IPS-18c (cell line): ENCODE measurements around the gene DUOXA2.
A peak's percentile ranks its signal among the peaks of the same experiment; 100 is the strongest.
"Not testable (repeated sequence)": the region's sequence is repeated elsewhere in the genome, so short reads cannot be mapped to it uniquely, and the experiment has no call there.

ENCODE experiments used
- H3K4me3 ChIP-seq: 2 replicates; pipeline ENCODE4 v1.7.0; 2013; ENCODE audit warnings: low read depth, mild to moderate bottlenecking, low read length, moderate library complexity; ENCODE audit not compliant: insufficient read depth
- H3K9me3 ChIP-seq: one replicate; pipeline ENCODE4 v1.6.1; 2013; ENCODE audit warnings: mild to moderate bottlenecking, low read length, moderate library complexity; ENCODE audit not compliant: control insufficient read depth, insufficient read depth

DUOXA2 gene

GRCh38 chr15:45126535-45127158 is 12.5 kb downstream of the DUOXA2 start:
- no peak overlapping the region for H3K4me3 ChIP-seq

DNA sequence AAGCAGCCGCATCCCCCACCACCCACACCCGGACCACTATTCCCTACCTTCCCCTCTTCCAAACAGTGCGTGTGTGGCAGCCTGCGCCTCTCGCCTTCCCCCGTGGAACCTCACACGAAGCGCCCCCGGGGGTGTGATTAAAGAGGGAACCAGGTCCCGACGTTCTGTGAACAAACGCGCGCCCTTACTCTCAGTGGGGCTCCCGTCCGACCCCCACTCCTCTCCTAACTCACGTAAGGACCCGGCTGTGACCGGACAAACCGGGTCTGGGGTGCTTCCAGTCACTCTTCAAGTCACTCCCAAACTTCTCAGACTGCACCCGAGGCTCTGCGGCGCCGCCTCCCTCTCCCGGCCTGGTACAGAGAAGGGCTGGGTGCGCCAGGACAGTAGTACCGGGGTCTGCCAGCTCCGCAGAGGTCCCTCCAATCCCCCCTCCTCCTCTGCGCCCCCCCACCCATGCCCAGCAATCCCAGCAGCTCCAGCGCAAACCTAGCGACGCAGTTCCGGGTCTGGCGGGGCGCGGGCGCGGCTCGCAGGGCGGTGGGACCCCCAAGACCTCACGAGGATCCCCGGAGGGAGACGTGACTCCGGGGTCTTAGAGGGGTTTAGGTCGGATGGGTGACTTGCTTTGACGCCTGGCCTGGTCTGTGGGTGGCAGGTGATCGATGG is 15.0 kb downstream of the DUOXA2 start:
- Histone ChIP-seq H3K4me3 (peak overlapping the region; percentile 49), H3K9me3 (no peaks in the 10 kb centered on the region)

More at GRCh38 chr15:45126535-45127158, 12.5 kb downstream of the DUOXA2 start:
- no peaks in the 10 kb centered on the region for H3K9me3 ChIP-seq

DNA sequence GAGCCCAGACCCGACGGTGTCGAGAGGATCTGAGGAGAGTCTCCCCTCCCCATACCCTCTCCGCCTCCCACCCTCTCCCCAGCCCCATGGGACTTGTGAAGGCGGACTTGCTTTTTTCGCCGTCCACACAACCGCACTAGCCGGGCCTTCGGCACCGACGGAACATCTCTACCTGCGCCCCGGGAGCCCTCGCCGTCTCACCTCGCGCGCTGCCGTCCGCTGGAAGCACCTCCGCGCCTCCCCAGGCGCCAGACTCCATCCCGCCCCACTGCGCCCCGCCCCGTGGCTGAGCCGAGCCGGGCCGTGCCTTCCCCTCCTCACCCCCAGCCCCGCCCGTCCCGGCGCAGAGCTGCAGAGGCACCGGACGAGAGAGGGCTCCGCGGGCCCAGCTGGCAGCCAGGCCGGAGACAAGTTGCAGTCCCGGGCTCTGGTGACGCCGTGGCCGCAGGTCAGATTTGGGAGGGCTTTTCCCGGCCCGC is 15.6 kb downstream of the DUOXA2 start, which contains the start of the genes DUOX1 and DUOXA1:
TSS of gene DUOX1 (plus strand) at position 344 of the 479 bp plus-strand sequence. CDS start 1,973 bp downstream, outside the sequence.
TSS of gene DUOXA1 (minus strand) at position 229 of the 479 bp plus-strand sequence. CDS start 6,865 bp downstream, outside the sequence.
- Histone ChIP-seq H3K9me3 (no peaks in the 10 kb centered on the region), H3K4me3 (peak within 1 kb of the TSS; percentile 49)

DNA sequence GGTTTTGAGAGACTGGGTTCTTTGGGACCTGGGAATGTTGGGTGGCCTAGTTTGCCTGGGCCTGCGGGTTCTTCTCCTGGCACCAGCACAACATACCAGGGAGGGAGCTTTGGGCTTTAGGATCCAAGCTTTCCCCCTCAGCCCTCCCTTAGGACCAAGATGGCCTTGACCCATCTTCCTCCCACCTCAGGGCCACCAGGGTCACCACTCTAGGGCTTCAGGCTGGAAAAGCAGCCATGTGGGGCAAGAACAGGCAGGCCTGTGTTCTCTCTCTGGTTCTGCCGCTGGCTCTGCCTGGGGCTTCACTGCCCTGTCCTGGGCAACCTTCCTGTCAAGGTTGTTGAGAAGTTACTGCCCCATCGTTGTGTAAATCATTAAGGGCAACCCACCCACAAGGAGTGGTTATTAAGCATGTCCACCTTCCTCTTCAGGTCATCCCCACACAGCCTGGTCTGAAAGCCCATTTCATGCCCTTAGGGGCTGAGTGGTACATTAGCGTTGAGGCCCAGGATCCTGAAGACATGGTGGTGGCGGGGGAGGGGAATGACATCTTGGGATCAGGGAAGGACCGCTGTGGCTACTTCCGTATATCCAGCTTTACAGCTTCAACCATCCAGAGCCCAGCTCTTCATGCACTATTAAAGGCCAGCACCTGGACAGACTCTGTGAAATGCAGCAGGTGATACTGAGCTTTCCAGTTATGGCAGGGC is 16.3 kb downstream of the DUOXA2 start:
- H3K9me3 ChIP-seq = no peaks in the 10 kb centered on the region

DNA sequence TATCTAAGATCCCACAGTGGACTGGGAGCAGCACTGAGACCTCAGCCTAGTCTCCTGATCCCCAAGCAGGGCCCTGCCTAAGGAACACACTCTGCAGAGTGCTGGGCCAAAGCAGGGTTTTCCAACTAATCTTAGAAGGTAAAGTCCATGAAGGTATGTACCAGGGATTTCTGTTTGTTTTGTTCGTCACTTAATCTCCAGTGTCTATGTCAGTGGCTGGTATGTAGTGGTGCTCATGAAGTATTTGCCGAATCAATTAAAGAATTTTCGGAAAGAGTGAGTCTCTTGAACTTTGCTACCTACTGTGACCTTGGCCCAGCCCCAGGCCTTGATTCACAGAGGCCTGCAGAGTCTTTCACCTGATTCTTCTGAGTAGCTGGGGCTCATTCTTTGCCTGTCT is 17.4 kb downstream of the DUOXA2 start:
- Histone ChIP-seq H3K9me3 (no peaks in the 10 kb centered on the region), H3K4me3 (no peak overlapping the region)

More for the DNA sequence above, 16.3 kb downstream of the DUOXA2 start:
- H3K4me3 ChIP-seq = peak overlapping the region; percentile 49

- no peak overlapping the region for H3K4me3 ChIP-seq
- no peaks in the 10 kb centered on the region for H3K9me3 ChIP-seq
These were observed 18.9 kb downstream of the DUOXA2 start for GRCh38 chr15:45132844-45133560.

- H3K4me3 ChIP-seq = no peak overlapping the region
- H3K9me3 ChIP-seq = no peaks in the 10 kb centered on the region
These were observed 19.4 kb downstream of the DUOXA2 start for GRCh38 chr15:45133561-45133920.

DNA sequence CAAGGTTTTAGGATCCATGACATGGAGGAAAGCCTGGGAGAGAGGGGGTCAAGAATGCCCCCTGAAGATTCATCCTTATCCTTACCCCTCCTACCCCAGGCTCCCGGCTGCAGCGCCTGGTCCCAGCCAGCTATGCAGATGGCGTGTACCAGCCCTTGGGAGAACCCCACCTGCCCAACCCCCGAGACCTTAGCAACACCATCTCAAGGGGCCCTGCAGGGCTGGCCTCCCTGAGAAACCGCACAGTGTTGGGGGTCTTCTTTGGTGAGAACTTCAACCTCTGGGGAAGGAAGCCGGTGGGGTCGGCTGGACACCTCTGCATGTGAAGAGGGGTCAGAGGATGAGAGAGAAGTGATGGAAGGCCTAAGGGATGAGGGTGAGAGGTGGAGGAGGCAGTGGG is 19.9 kb downstream of the DUOXA2 start:
- no peaks in the 10 kb centered on the region for H3K9me3 ChIP-seq
- H3K4me3 ChIP-seq = no peak overlapping the region

DNA sequence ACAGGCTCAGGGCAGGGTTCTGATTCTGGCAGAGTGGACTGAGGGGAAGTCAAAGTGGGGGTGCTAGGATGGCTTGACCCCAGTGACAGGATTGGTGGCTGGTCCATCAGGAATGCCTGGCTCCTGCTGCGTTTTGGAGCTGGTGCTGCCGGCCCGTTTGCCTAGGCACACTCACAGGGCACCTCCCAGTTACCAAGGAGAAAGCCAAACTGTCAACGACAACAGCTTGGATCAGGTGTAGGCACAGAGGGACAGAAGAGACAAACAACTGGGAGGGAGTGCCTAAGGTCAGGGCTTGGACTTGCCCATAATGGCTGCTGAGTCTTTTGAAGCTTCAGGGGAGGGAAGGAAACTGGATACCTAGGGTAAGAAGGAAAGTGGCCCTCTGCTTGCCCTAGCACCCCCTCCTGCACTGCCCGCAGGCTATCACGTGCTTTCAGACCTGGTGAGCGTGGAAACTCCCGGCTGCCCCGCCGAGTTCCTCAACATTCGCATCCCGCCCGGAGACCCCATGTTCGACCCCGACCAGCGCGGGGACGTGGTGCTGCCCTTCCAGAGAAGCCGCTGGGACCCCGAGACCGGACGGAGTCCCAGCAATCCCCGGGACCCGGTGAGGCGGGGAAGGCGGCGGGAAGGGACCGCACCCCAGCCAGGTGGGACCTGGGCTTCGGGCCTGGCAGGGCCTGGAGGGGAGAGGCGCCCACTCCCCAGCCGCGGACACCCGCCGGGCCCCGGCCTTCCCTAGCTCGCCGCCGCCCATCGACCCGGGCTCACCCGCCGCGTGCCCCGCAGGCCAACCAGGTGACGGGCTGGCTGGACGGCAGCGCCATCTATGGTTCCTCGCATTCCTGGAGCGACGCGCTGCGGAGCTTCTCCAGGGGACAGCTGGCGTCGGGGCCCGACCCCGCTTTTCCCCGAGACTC is 20.8 kb downstream of the DUOXA2 start:
- H3K9me3 ChIP-seq = no peaks in the 10 kb centered on the region
- peak overlapping the region; percentile 38 for H3K4me3 ChIP-seq

- not testable (repeated sequence) for H3K4me3 ChIP-seq, H3K9me3 ChIP-seq
These were observed 21.7 kb downstream of the DUOXA2 start for GRCh38 chr15:45135705-45136377.

- H3K4me3 ChIP-seq = no peak overlapping the region; the same call in 1 of the 2 replicates
- no peaks in the 10 kb centered on the region for H3K9me3 ChIP-seq
These were observed 22.2 kb downstream of the DUOXA2 start for GRCh38 chr15:45136378-45136764.

DNA sequence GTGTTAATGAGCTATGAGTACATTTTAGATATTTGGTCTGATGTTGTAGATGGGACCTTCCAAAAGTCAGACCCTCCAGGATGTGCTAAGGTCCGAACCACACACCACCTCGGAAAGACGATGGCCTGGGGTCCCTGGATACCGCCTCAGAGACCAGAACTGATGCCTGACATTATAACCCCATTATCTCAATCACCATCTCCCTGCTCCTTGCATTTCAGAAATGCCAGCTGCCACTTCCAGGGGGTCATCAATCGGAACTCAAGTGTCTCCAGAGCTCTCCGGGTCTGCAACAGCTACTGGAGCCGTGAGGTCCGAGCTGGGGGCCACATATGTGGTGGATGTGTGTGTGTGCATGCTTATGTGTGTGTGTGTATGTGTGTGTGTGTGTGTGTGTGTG is 23.6 kb downstream of the DUOXA2 start:
- Histone ChIP-seq H3K4me3 (no peak overlapping the region), H3K9me3 (no peaks in the 10 kb centered on the region)

DNA sequence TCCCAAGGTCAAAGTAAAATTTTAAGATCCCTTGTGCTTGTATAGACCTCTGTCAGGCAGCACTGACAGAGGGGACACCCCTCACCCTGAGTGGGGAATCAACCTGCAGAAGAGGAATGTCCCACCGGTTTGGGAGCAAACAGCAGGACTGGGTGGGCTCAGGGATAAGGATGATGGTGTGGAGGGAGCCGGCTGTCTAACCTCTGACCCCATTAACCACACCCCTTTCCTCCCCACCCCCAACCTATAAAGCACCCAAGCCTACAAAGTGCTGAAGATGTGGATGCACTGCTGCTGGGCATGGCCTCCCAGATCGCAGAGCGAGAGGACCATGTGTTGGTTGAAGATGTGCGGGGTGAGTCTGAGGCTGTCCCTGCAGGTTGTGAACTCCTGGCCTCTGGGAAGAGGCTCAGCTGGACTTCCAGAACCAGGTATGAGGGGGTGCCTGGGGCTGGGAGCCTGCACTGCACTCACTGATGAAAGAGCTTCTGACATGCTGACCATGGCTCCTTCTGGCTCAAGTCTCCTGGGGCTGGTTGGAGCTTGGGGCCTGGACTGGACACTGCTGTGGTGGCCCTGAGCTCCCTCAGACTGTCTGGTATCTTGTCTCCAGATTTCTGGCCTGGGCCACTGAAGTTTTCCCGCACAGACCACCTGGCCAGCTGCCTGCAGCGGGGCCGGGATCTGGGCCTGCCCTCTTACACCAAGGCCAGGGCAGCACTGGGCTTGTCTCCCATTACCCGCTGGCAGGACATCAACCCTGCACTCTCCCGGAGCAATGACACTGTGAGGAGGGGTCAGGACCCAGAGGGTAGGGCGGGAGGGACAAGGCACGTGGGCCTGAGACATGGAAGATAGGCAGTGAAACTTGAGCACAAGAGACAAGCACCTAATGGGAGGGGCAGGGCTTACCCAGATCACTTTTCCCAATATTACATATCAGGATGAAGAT is 25.0 kb downstream of the DUOXA2 start:
- no peaks in the 10 kb centered on the region for H3K9me3 ChIP-seq
- no peak overlapping the region for H3K4me3 ChIP-seq

DNA sequence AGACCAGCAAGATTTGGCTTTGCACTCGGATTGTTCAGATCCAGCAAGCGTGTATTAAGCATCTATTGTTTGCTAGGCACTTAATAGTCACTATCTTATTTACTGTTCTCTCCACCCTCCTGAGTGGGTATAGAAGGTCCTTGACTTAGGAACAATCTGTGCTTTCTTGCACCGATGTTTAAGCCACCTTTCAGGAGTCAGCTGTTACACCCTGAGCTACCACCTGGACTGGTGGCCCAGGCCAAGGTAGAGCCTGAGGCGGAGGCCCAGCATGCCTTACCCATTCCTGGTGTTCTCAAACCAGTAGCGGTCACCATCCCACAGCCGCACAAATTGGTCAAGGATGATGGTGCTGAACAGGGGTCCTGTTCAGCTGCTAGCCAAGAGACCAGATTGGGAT is 25.6 kb downstream of the DUOXA2 start:
- Histone ChIP-seq H3K4me3 (no peak overlapping the region), H3K9me3 (no peaks in the 10 kb centered on the region)
